HUES48 (cell line): ENCODE data around the gene ATP10A.

ENCODE experiments used
- H3K27ac ChIP-seq: one replicate; pipeline ENCODE4 v1.7.0; 2013; ENCODE audit warnings: low read depth, low read length, inconsistent platforms
- H3K27me3 ChIP-seq: 2 replicates; pipeline ENCODE4 v1.6.1; 2013; ENCODE audit warnings: mild to moderate bottlenecking, low read length; ENCODE audit not compliant: control insufficient read depth, insufficient read depth
- H3K36me3 ChIP-seq: 2 replicates; pipeline ENCODE4 v1.6.1; 2013; ENCODE audit warnings: low read length; ENCODE audit not compliant: control insufficient read depth, insufficient read depth
- H3K4me1 ChIP-seq: 2 replicates; pipeline ENCODE4 v1.6.1; 2013; ENCODE audit warnings: mild to moderate bottlenecking, low read length; ENCODE audit not compliant: control insufficient read depth, insufficient read depth
- H3K4me3 ChIP-seq: 2 replicates; pipeline ENCODE4 v1.5.1; 2013; ENCODE audit warnings: mild to moderate bottlenecking, low read depth, low read length
- H3K9ac ChIP-seq: 2 replicates; pipeline ENCODE4 v1.6.1; 2013; ENCODE audit warnings: mild to moderate bottlenecking, low read depth, low read length, moderate library complexity
- H3K9me3 ChIP-seq: 2 replicates; pipeline ENCODE4 v1.6.1; 2013; ENCODE audit warnings: low read length; ENCODE audit not compliant: control insufficient read depth, insufficient read depth

ATP10A gene

GRCh38 chr15:25811481-25811906 lies 51.6 kb downstream of the ATP10A start:
- H3K9me3 ChIP-seq = no peaks in the 10 kb centered on the region
- H3K4me3 ChIP-seq = no peak overlapping the region
- H3K4me1 ChIP-seq = peaks cover 9% of the 10 kb centered on the region
- no peaks in the 10 kb centered on the region for H3K27me3 ChIP-seq
- H3K36me3 ChIP-seq = no peaks in the 10 kb centered on the region
- H3K9ac ChIP-seq = no peak overlapping the region
- no peak overlapping the region for H3K27ac ChIP-seq

GRCh38 chr15:25810631-25811091 lies 52.5 kb downstream of the ATP10A start:
- H3K27ac ChIP-seq = no peak overlapping the region
- no peak overlapping the region for H3K4me3 ChIP-seq
- no peaks in the 10 kb centered on the region for H3K27me3 ChIP-seq
- no peak overlapping the region for H3K9ac ChIP-seq
- peaks cover 9% of the 10 kb centered on the region for H3K4me1 ChIP-seq
- no peaks in the 10 kb centered on the region for H3K9me3 ChIP-seq
- H3K36me3 ChIP-seq = no peaks in the 10 kb centered on the region

- no peaks in the 10 kb centered on the region for H3K9me3 ChIP-seq
- H3K4me3 ChIP-seq = no peak overlapping the region
- H3K9ac ChIP-seq = no peak overlapping the region
- no peaks in the 10 kb centered on the region for H3K36me3 ChIP-seq
- no peak overlapping the region for H3K27ac ChIP-seq
- peaks cover 9% of the 10 kb centered on the region for H3K4me1 ChIP-seq
- no peaks in the 10 kb centered on the region for H3K27me3 ChIP-seq
Observed at GRCh38 chr15:25810154-25810553, 53.0 kb downstream of the ATP10A start.

GRCh38 chr15:25807063-25807462 lies 56.1 kb downstream of the ATP10A start:
- H3K36me3 ChIP-seq = no peaks in the 10 kb centered on the region
- H3K4me3 ChIP-seq = no peak overlapping the region
- peaks cover 9% of the 10 kb centered on the region for H3K4me1 ChIP-seq
- no peaks in the 10 kb centered on the region for H3K9me3 ChIP-seq
- no peaks in the 10 kb centered on the region for H3K27me3 ChIP-seq
- no peak overlapping the region for H3K27ac ChIP-seq
- no peak overlapping the region for H3K9ac ChIP-seq

- no peaks in the 10 kb centered on the region for H3K36me3 ChIP-seq
- H3K9me3 ChIP-seq = no peaks in the 10 kb centered on the region
- H3K27me3 ChIP-seq = no peaks in the 10 kb centered on the region
- peaks cover 5% of the 10 kb centered on the region for H3K4me1 ChIP-seq
- no peak overlapping the region for H3K4me3 ChIP-seq
- no peak overlapping the region for H3K27ac ChIP-seq
- H3K9ac ChIP-seq = no peak overlapping the region
Observed at GRCh38 chr15:25805031-25805430, 58.1 kb downstream of the ATP10A start.

- Histone ChIP-seq H3K27ac (no peak overlapping the region), H3K36me3 (no peaks in the 10 kb centered on the region), H3K9ac (no peak overlapping the region), H3K9me3 (no peaks in the 10 kb centered on the region), H3K4me1 (peaks cover 11% of the 10 kb centered on the region), H3K27me3 (no peaks in the 10 kb centered on the region), H3K4me3 (no peak overlapping the region)
Observed at GRCh38 chr15:25804451-25804850, 58.7 kb downstream of the ATP10A start.

- Histone ChIP-seq H3K27me3 (no peaks in the 10 kb centered on the region), H3K27ac (no peak overlapping the region), H3K4me3 (no peak overlapping the region), H3K9ac (no peak overlapping the region), H3K4me1 (peaks cover 11% of the 10 kb centered on the region), H3K36me3 (no peaks in the 10 kb centered on the region), H3K9me3 (no peaks in the 10 kb centered on the region)
Observed at GRCh38 chr15:25803541-25803940, 59.6 kb downstream of the ATP10A start.

GRCh38 chr15:25803036-25803435 lies 60.1 kb downstream of the ATP10A start:
- no peaks in the 10 kb centered on the region for H3K27me3 ChIP-seq
- H3K4me3 ChIP-seq = no peak overlapping the region
- no peak overlapping the region for H3K27ac ChIP-seq
- H3K4me1 ChIP-seq = peaks cover 11% of the 10 kb centered on the region
- H3K9me3 ChIP-seq = no peaks in the 10 kb centered on the region
- H3K9ac ChIP-seq = no peak overlapping the region
- H3K36me3 ChIP-seq = no peaks in the 10 kb centered on the region

- no peaks in the 10 kb centered on the region for H3K9me3 ChIP-seq
- H3K27me3 ChIP-seq = no peaks in the 10 kb centered on the region
- no peak overlapping the region for H3K27ac ChIP-seq
- peaks cover 11% of the 10 kb centered on the region for H3K4me1 ChIP-seq
- no peaks in the 10 kb centered on the region for H3K36me3 ChIP-seq
- H3K9ac ChIP-seq = no peak overlapping the region
- H3K4me3 ChIP-seq = no peak overlapping the region
Observed at GRCh38 chr15:25802285-25802830, 60.8 kb downstream of the ATP10A start.

- no peak overlapping the region for H3K9ac ChIP-seq
- H3K4me1 ChIP-seq = peaks cover 11% of the 10 kb centered on the region
- no peak overlapping the region for H3K27ac ChIP-seq
- no peaks in the 10 kb centered on the region for H3K27me3 ChIP-seq
- H3K4me3 ChIP-seq = no peak overlapping the region
- H3K36me3 ChIP-seq = no peaks in the 10 kb centered on the region
- H3K9me3 ChIP-seq = no peaks in the 10 kb centered on the region
Observed at GRCh38 chr15:25801586-25802284, 61.4 kb downstream of the ATP10A start.

GRCh38 chr15:25800761-25801515 lies 62.2 kb downstream of the ATP10A start:
- Histone ChIP-seq H3K36me3 (no peaks in the 10 kb centered on the region), H3K27ac (no peak overlapping the region), H3K4me1 (peaks cover 11% of the 10 kb centered on the region)

More at GRCh38 chr15:25800761-25801515, 62.2 kb downstream of the ATP10A start:
- H3K27me3 ChIP-seq = no peaks in the 10 kb centered on the region
- no peaks in the 10 kb centered on the region for H3K9me3 ChIP-seq
- H3K4me3 ChIP-seq = no peak overlapping the region
- no peak overlapping the region for H3K9ac ChIP-seq
